ENCODE results near the gene ATP6V1G2. TPM values are rescaled to one million over a fixed set of nuclear protein-coding genes. Genes with fewer than 3 reads are reported as not detected.

ATP6V1G2 gene
- total RNA-seq, 1 donor from 2014 or later = 5.1 TPM

GRCh38 chr6:31580807-31581433 lies 34.5 kb upstream of the ATP6V1G2 start:
- peak; percentile 91 for DNase-seq (ENCODE audit: low read depth, low spot score)
- TF ChIP-seq, protein P1, sequence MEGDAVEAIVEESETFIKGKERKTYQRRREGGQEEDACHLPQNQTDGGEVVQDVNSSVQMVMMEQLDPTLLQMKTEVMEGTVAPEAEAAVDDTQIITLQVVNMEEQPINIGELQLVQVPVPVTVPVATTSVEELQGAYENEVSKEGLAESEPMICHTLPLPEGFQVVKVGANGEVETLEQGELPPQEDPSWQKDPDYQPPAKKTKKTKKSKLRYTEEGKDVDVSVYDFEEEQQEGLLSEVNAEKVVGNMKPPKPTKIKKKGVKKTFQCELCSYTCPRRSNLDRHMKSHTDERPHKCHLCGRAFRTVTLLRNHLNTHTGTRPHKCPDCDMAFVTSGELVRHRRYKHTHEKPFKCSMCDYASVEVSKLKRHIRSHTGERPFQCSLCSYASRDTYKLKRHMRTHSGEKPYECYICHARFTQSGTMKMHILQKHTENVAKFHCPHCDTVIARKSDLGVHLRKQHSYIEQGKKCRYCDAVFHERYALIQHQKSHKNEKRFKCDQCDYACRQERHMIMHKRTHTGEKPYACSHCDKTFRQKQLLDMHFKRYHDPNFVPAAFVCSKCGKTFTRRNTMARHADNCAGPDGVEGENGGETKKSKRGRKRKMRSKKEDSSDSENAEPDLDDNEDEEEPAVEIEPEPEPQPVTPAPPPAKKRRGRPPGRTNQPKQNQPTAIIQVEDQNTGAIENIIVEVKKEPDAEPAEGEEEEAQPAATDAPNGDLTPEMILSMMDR (conservative IDR thresholded peaks at IDR 0.05) = peak; percentile 100
- peak overlapping the region; percentile 39 for H3K27ac Mint-ChIP-seq (ENCODE audit: unreplicated experiment)
- no peaks in the 10 kb centered on the region for H3K9me3 Mint-ChIP-seq
- H3K4me3 Mint-ChIP-seq = peak overlapping the region; percentile 97
- no peaks in the 10 kb centered on the region for H3K36me3 Mint-ChIP-seq (ENCODE audit: low read depth)
- H3K4me1 Mint-ChIP-seq = peaks cover 16% of the 10 kb centered on the region
- peaks cover 15% of the 10 kb centered on the region for H3K27me3 Mint-ChIP-seq (ENCODE audit: low read depth)

- Mint-ChIP-seq H3K9me3 (no peaks in the 10 kb centered on the region), H3K4me3 (peak overlapping the region; percentile 66), H3K27ac (ENCODE audit: unreplicated experiment) (no peak overlapping the region), H3K27me3 (ENCODE audit: low read depth) (peaks cover 15% of the 10 kb centered on the region), H3K4me1 (peaks cover 16% of the 10 kb centered on the region), H3K36me3 (ENCODE audit: low read depth) (no peaks in the 10 kb centered on the region)
- DNase-seq (ENCODE audit: low read depth, low spot score) = no peak
- TF ChIP-seq, protein P1 (conservative IDR thresholded peaks at IDR 0.05) = no peak
Observed at GRCh38 chr6:31580438-31580740, 34.0 kb upstream of the ATP6V1G2 start.

DNA sequence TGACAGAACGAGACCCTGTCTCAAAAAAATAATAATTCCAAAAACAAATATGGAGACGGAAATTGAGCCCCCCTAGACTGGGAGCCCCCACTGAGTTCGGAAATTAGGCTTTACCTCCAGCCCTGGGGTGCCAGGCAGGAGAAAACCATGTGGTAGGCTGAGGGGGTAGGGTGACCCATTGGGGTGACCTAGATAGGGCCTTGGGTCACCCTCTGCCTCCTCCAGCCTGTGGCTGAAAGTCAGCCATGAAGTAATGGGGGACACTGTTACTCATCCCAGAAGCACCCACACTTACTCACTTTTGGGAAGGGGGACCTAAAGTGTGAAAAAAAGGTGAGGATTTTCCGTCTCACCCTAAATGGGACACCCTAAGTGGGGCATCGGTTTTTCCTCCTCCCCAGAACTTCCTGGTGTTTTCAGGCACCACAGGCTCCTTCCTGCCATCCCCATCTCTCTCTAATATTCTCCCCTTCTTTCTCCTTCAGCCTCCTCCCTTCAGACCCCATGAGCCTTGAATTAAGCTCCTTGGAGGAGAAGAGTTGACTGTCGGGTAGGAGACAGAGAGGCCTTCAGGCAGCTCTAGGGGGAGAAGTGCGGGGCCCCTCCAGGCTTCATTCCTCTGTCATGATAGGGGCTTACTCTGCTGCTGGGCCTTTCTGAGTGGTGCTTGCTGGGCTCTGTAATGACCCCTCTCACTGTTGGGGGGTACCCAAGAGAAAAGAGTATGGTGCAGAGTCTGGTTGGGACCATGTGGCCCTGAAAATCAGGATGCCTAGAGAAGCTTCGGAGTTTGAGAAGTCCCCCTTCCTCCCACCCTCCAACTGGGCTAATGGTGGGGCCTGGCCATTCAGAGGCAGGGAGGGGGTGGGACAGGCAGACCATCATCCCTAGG lies 33.4 kb upstream of the ATP6V1G2 start:
- Mint-ChIP-seq H3K27me3 (ENCODE audit: low read depth) (peaks cover 15% of the 10 kb centered on the region), H3K36me3 (ENCODE audit: low read depth) (no peaks in the 10 kb centered on the region), H3K9me3 (no peaks in the 10 kb centered on the region), H3K27ac (ENCODE audit: unreplicated experiment) (no peak overlapping the region), H3K4me3 (peak overlapping the region; percentile 66), H3K4me1 (peaks cover 16% of the 10 kb centered on the region)
- no peak for DNase-seq (ENCODE audit: low read depth, low spot score)
- TF ChIP-seq, protein P1 (conservative IDR thresholded peaks at IDR 0.05) = no peak

DNA sequence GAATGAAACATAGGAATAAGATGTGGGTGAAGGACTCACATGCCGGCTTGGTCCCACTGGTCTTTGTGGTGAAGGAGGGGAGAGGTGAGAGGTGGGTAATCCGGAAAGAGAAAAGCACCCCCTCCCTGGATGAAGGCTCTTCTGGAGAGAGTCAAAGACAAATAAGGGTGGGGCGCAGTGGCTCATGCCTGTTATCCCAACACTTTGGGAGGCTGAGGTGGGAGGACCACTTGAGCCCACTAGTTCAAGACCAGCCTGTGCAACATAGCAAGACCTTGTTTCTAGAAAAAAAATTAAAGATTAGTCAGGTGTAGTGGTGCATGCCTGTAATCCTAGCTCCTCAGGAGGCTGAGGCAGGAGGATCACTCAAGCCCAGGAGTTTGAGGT lies 32.7 kb upstream of the ATP6V1G2 start:
- H3K36me3 Mint-ChIP-seq (ENCODE audit: low read depth) = no peaks in the 10 kb centered on the region
- no peak for DNase-seq (ENCODE audit: low read depth, low spot score)
- H3K27ac Mint-ChIP-seq (ENCODE audit: unreplicated experiment) = no peak overlapping the region
- TF ChIP-seq, protein P1 (conservative IDR thresholded peaks at IDR 0.05) = no peak
- no peaks in the 10 kb centered on the region for H3K9me3 Mint-ChIP-seq
- peaks cover 16% of the 10 kb centered on the region for H3K4me1 Mint-ChIP-seq
- H3K4me3 Mint-ChIP-seq = no peak overlapping the region
- peaks cover 15% of the 10 kb centered on the region for H3K27me3 Mint-ChIP-seq (ENCODE audit: low read depth)

- H3K4me3 Mint-ChIP-seq = no peak overlapping the region
- H3K27ac Mint-ChIP-seq (ENCODE audit: unreplicated experiment) = no peak overlapping the region
- H3K9me3 Mint-ChIP-seq = no peaks in the 10 kb centered on the region
- TF ChIP-seq, protein P1 (conservative IDR thresholded peaks at IDR 0.05) = no peak
- DNase-seq (ENCODE audit: low read depth, low spot score) = no peak
- H3K4me1 Mint-ChIP-seq = peaks cover 16% of the 10 kb centered on the region
- H3K36me3 Mint-ChIP-seq (ENCODE audit: low read depth) = no peaks in the 10 kb centered on the region
- peaks cover 15% of the 10 kb centered on the region for H3K27me3 Mint-ChIP-seq (ENCODE audit: low read depth)
Observed at GRCh38 chr6:31578184-31579118, 32.0 kb upstream of the ATP6V1G2 start.
